ENCODE measurements around the gene HIC2. TPM values are rescaled to one million over a fixed set of nuclear protein-coding genes. Genes with fewer than 3 reads are reported as not detected.
"Not testable (repeated sequence)": the region's sequence is repeated elsewhere in the genome, so short reads cannot be mapped to it uniquely, and the experiment has no call there.

The HIC2 gene
- 2.4 TPM for polyA plus RNA-seq (2013, experiment 1 of 2; ENCODE audit: insufficient read length)
- 2.9 TPM for polyA plus RNA-seq (2013, experiment 2 of 2; ENCODE audit: insufficient read length)

- not testable (repeated sequence) for DNase-seq
Observed at GRCh38 chr22:21417227-21417746, at the start of gene HIC2. Gene HIC2 (plus strand): TSS chr22:21417371. CDS start chr22:21442832, 25,461 bp downstream.

GRCh38 chr22:21368603-21369310, 48.4 kb upstream of the HIC2 start:
- not testable (repeated sequence) for DNase-seq

GRCh38 chr22:21375880-21376279, 41.3 kb upstream of the HIC2 start:
- DNase-seq: not testable (repeated sequence)

GRCh38 chr22:21383701-21384467, 33.3 kb upstream of the HIC2 start, which contains the start of gene RIMBP3B:
Gene RIMBP3B (plus strand): TSS chr22:21383751. CDS start chr22:21383859, 108 bp downstream.
- DNase-seq: not testable (repeated sequence)

- DNase-seq: not testable (repeated sequence)
Observed at GRCh38 chr22:21384468-21385357, 32.5 kb upstream of the HIC2 start.

DNA sequence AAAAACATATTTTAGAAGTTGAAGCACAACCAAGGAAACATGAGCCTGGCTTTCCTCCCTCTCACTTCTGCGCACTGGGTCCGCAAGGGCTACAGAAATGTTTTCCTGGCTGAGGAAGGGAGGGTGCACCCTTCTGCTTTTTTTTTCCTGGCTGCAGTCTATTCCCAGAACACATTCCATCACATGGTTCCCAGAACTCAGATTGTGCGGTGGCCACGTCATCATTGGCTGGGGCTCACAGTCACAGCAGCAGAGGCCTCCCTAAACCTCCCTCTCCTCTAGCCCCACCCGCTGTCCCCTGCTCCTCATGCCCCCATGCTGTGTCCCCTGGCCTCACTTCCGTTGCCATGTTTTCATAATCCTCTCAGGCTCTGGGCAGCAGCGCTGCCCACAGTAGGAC, 27.7 kb upstream of the HIC2 start:
- not testable (repeated sequence) for DNase-seq

DNA sequence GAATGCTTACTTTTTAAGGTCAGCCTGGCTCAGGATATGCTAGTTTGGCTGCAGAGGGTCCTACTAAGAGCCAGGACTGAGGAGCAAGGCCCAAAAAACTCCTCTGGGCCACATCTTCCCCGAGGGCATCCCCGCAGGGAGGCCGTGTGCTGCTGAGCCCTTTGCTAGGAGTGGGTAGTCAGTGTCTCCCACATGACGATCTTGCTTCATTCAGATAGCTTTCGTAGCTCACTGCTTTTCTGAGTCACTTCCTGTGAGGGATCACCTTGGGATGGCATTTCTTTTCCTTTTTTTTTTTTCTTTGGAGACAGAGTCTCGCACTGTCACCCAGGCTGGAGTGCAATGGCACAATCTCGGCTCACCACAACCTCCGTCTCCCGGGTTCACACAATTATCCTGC, 27.2 kb upstream of the HIC2 start:
- DNase-seq: not testable (repeated sequence)

- DNase-seq: not testable (repeated sequence)
Observed at GRCh38 chr22:21394613-21395012, 22.6 kb upstream of the HIC2 start.

DNA sequence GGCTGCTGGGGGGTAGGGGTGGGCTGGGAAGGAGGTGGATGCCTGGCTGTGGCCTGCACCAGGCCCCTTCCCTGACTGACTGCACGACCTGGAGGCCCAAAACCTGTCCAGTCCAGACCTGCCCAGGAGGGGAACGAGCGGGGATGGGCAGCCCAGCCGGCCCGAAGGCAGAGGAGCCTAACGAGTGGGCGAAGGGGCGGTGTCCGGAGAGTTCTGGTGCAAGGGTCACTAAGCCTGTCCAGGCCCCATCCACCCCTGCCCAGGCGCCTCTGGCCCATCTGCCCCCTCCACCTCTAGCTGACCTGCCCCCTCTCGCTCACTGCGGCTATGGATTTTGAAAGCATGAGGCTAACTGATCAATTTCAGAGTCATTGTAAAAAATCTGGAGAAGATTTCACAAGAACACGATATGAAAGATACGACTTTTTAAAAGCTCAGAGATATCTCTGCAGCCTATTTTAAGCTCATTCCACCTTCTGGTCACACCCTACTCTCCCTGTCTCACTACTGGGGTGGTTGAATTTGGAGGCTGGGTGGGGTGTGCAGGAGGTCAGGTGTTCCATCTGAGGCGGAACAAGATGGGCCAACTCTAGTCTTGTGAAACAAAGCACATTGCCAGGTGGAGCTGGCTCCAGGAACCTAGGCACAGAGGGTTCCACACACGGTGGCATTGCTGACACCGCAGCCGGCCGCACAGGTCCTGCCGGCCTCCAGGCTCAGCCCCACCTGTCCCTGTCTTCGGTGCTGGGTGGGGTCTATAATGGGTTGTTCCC, 15.8 kb upstream of the HIC2 start:
- not testable (repeated sequence) for DNase-seq

DNA sequence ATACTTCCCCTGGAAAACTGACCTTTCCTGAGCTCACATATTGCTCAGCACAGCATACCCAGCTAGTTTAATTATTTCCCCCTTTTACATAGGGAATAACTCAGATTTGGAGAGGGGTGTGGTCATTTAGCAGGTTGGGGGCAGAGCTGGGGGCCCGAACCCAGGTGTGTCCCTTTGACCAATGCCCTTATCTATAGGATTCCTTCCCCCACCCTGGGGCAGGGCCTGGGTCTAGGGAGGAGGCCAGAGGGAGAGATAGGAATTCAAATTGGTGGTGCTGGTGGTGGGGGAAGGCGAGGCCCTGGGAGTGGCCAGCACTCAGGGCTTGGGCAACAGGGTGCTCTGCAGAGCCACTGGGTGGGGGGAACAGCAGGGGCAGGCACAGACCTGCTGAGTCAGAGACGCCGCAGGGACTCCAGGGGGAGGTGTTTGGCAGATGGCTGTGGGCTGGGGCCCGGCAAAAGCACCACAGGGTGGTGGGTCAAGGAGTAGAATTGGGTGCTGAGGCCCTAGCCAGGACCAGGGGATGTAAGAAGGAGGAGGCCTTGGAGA, 14.3 kb upstream of the HIC2 start:
- DNase-seq: not testable (repeated sequence)

- DNase-seq: not testable (repeated sequence)
Observed at GRCh38 chr22:21407139-21407538, 10.0 kb upstream of the HIC2 start.

DNA sequence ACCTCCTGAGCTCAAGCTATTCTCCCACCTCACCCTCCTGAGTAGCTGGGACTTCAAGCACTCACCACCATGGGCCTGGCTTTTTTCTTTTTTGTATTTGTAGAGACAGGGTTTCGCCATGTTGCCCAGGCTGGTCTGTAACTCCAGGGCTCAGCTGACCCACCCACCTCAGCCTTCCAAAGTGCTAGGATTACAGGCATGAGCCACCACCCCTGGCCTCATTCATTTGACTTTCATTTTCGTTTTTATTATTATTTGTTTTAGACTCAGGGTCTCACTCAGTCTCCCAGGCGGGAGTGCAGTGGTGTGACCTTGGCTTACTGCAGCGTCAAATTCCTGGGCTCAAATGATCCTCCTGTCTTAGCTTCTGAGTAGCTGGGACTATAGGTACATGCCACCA, 9.4 kb upstream of the HIC2 start:
- not testable (repeated sequence) for DNase-seq

DNA sequence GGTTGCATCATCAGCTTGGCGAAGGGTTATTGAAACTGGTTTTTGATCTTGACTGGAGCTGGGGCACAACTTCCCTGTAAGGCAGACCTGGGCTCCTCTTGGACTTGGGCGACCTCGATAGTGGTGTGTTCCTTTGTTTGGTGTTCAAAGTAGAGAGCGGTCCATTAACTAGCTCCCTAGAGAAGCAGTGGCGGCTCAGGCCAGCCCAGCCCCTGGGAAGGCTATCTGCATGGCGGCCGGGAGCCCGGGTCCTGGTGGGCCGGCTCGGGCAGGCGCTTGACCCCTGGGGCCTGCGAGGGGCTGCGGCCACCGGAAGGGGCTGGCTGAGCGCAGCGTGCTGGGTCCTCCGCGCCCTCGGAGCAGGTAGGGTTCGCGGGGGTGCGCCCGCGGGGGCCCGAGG, 796 bp upstream of the HIC2 start:
- not testable (repeated sequence) for DNase-seq

DNA sequence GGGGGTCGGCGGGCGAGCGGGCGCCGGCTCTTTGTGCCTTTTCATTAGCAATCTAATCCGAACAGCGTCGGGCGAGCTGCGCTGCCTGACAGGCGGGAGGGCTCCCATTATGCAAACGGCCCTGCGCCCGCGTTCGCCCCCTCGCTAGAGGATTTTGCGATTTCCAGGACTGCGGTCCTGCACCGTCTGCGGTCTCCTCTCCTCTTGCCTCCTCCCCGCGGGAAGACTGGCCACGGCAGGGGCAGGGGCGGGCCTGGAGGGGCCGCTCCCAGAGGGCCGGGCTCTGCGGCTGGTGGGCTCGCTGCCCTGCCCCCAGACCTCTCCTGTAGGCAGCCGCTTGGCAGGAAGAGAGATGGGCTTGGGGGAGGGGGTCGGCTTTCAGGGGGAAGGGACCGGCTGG, 682 bp downstream of the HIC2 start:
- DNase-seq: not testable (repeated sequence)

- not testable (repeated sequence) for DNase-seq
Observed at GRCh38 chr22:21418974-21419638, 1.9 kb downstream of the HIC2 start.

DNA sequence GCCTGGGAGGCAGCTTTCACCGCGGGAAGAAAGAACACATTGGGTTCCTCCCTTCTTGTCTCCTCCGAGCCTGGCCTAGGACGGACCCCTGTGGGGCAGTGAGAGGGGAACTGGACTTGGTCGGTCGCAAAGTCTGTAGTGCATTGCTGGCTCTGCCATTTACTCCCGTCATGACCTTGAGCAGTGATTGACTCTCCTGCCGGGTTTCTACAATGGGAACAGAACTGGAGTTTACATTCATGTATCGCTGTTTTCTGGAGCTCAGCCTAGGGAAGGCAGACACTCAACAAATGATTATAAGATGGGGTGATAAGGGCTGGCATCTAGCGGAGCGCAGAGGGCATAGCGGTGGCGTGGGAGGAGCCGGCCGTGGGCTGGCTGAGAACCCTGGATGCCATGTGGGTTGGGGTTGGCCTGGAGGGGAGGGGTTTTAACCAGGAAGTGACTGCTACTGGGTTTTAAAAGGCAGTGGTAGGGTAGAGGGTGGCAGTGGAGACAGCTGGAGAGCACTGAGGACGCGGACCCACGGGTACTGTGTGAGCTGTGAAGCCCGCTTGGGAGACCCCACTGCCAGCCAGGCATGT, 3.1 kb downstream of the HIC2 start:
- DNase-seq: not testable (repeated sequence)

GRCh38 chr22:21424084-21424709, 7.0 kb downstream of the HIC2 start:
- not testable (repeated sequence) for DNase-seq

DNA sequence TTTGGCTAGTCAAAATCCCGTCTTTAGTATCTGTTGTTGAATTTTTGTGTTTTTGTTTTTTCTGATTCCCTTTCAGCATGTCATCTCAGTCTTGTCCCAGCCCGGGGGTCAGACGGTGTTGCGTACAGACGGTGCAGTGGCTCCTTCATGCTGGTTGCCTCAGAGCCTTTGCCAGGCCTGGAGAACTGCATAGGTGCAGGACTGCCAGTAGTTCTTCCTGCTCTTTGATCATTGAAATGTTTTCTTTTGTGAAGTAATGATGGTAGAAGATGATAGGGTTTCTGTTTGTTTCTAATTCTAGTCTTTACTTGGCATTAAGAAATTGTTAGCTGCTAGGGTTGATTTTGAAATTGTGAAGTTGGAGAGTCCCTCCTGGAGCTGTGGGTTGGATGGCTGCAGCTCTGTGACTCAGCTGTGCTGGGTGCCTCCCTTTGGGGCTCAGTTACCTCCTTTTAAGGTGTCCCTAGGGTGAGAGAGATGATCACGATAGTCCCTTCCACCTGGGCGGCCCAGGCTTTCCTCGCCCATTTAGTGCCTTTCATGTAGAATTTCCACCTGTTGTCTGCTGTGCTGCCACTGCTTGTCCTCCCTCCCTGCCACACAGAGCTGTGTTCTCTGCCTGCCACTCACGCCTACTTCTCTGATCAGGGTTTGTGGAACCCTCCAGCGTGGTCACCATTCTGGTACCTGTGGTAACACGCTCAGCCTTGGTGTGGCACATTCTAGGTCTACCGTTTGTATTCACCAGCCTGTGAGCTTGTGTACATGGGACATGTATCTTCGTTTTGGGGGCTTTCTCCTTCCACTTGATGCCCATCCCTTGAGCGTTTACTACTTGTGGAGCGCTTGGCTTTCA, 17.4 kb downstream of the HIC2 start:
- DNase-seq: not testable (repeated sequence)
